K562 (cell line): ENCODE data around the gene LRP1-AS. TPM values are rescaled to one million over a fixed set of nuclear protein-coding genes. Genes with fewer than 3 reads are reported as not detected.

ENCODE experiments used
- ATAC-seq: fragments of 200-7000 bp; cut with Tn5 transposase; 3 replicates; pipeline ENCODE4 v1.9.1; 2020; ENCODE audit warnings: moderate library complexity
- BruUV-seq: library from RNA; stranded (reverse); fragments of 400-500 nt; replicated peaks from 2 replicates; lab custom pipeline; 2021; lab: Mats Ljungman, UMichigan
- CTCF ChIA-PET: fragments of 300-600 bp; formaldehyde crosslinking; extraction: SDS; loops from one replicate; lab custom pipeline; 2021; ENCODE audit warnings: low intra/inter-chr PET ratio; lab: Yijun Ruan, JAX
- POLR2A ChIA-PET: fragments of 300-600, 350-650 bp; sonication (Branson Sonifier 250); formaldehyde crosslinking; extraction: SDS; loops from one replicate; lab custom pipeline; 2021; ENCODE audit warnings: antibody characterized with exemption, inconsistent platforms; lab: Yijun Ruan, JAX
- DNase-seq, 4 experiments: peaks; one replicate each; pipeline versions ENCODE4 v3.0.0 to v3.0.0-alpha.2; 2011 to 2018; ENCODE audit warnings: low spot score in 3 of 4, mixed read lengths in 3 of 4; ENCODE audit errors: extremely low read depth in 1 of 4
- FAIRE-seq: peaks from 2 replicates; lab custom pipeline; 2011; peaks lifted over from hg19 to GRCh38; lab: Jason Lieb, UNC
- H2AFZ ChIP-seq: 2 replicates; pipeline ENCODE4 v1.6.0; 2011; ENCODE audit warnings: low read depth, low read length, control low read depth, inconsistent platforms
- H3K27ac ChIP-seq: fragments of 200-600 bp; 3 replicates; pipeline ENCODE4 v1.8.0; 2011; ENCODE audit warnings: low read depth, mild to moderate bottlenecking, control low read depth, inconsistent platforms, low read length, moderate library complexity, mixed read lengths; ENCODE audit errors: extremely low read depth
- H3K27me3 ChIP-seq, 2 experiments: fragments of 300-600 bp in 1 of 2; 2 replicates in 1 of 2; 3 replicates in 1 of 2; pipeline versions ENCODE4 v1.6.0 to v1.8.0; 2011; ENCODE audit warnings: inconsistent platforms in 2 of 2, low read length in 2 of 2, mild to moderate bottlenecking in 1 of 2, mixed read lengths in 1 of 2, moderate library complexity in 1 of 2; ENCODE audit not compliant: control insufficient read depth in 2 of 2, insufficient read depth in 2 of 2
- H3K36me3 ChIP-seq: fragments of 300-600 bp; 3 replicates; pipeline ENCODE4 v1.8.0; 2011; ENCODE audit warnings: mild to moderate bottlenecking, low read length, inconsistent platforms; ENCODE audit not compliant: control insufficient read depth, insufficient read depth
- H3K4me1 ChIP-seq, 2 experiments: fragments of 200-600 bp in 1 of 2; replicated peaks in 1 of 2; 2 replicates in 1 of 2; 3 replicates in 1 of 2; pipeline versions ENCODE4 v1.5.1 to v1.8.0; 2011; ENCODE audit warnings: inconsistent platforms in 2 of 2, low read length in 2 of 2, mild to moderate bottlenecking in 1 of 2, mixed read lengths in 1 of 2, moderate library complexity in 1 of 2; ENCODE audit not compliant: control insufficient read depth in 2 of 2, insufficient read depth in 2 of 2
- H3K4me2 ChIP-seq: 2 replicates; pipeline ENCODE4 v1.6.1; 2011; ENCODE audit warnings: low read length, control low read depth, inconsistent platforms, mixed read lengths; ENCODE audit not compliant: insufficient read depth
- H3K4me3 ChIP-seq: fragments of 200-600 bp; sonication (generic), shearing (Covaris generic); 2 replicates; pipeline ENCODE4 v1.5.1; 2016; ENCODE audit warnings: control low read depth, inconsistent platforms
- H3K79me2 ChIP-seq: fragments of 200-600 bp; 3 replicates; pipeline ENCODE4 v1.8.0; 2011; ENCODE audit warnings: low read length, inconsistent platforms; ENCODE audit not compliant: control insufficient read depth, insufficient read depth
- H3K9ac ChIP-seq, 2 experiments: 2 replicates each; pipeline versions ENCODE4 v1.6.0 to v1.6.1; 2011; ENCODE audit warnings: low read depth in 2 of 2, low read length in 2 of 2, control low read depth in 1 of 2, inconsistent platforms in 1 of 2, mild to moderate bottlenecking in 1 of 2, mixed read lengths in 1 of 2; ENCODE audit not compliant: insufficient read depth in 1 of 2
- H3K9me1 ChIP-seq: one replicate; pipeline ENCODE4 v1.6.0; 2011; ENCODE audit warnings: inconsistent platforms, mild to moderate bottlenecking, low read length, moderate library complexity; ENCODE audit not compliant: control insufficient read depth, insufficient read depth
- H3K9me3 ChIP-seq: replicated peaks from 2 replicates; pipeline ENCODE4 v1.5.1; 2011; ENCODE audit warnings: low read depth, low read length, inconsistent platforms; ENCODE audit not compliant: control insufficient read depth, insufficient read depth
- H4K20me1 ChIP-seq: replicated peaks from 2 replicates; pipeline ENCODE4 v1.6.1; 2011; ENCODE audit warnings: low read length, inconsistent platforms, mixed read lengths; ENCODE audit not compliant: control insufficient read depth, insufficient read depth
- HEY1 ChIP-seq: fragments of 250-450 bp; sonication (Bioruptor Pico); IDR thresholded peaks from 2 replicates; pipeline ENCODE4 v1.5.0; 2020; ENCODE audit warnings: mild to moderate bottlenecking, moderate library complexity, borderline replicate concordance
- MITF ChIP-seq: IDR thresholded peaks from 2 replicates; pipeline ENCODE4 v1.6.1; 2014; ENCODE audit warnings: antibody characterized with exemption
- MNT ChIP-seq, 2 experiments: fragments of 450-650 bp; conservative IDR thresholded peaks; 2 replicates each; pipeline ENCODE4 v1.6.1; 2017; ENCODE audit warnings: mild to moderate bottlenecking in 2 of 2, moderate library complexity in 2 of 2
- MXD1 ChIP-seq: fragments of 250-450 bp; sonication (Bioruptor Pico); IDR thresholded peaks from 2 replicates; pipeline ENCODE4 v1.8.0; 2021; ENCODE audit warnings: borderline replicate concordance, mild to moderate bottlenecking, moderate library complexity; ENCODE audit not compliant: poor library complexity, severe bottlenecking
- ZNF239 ChIP-seq: fragments of 250-450 bp; sonication (Bioruptor Pico); IDR thresholded peaks from 2 replicates; pipeline ENCODE4 v1.4.0; 2020; ENCODE audit warnings: mild to moderate bottlenecking
- WGBS: fragments of 100-300 bp; shearing (Covaris generic); methylation state at CpG from one replicate; pipeline ENCODE4 v1.1.6; 2016; ENCODE audit warnings: low coverage, mixed read lengths; ENCODE audit not compliant: insufficient coverage; ENCODE audit errors: missing lambda C conversion rate; 5-methylcytosine and 5-hydroxymethylcytosine counted together
- in situ Hi-C: fragments of 300-500 bp; cut with MboI; formaldehyde crosslinking; loops from 4 replicates; pipeline ENCODE4 v1.15.0; 2018; ENCODE audit warnings: inconsistent platforms, mixed read lengths
- intact Hi-C: fragments of 100-400 bp; cut with micrococcal nuclease; formaldehyde crosslinking; loops from 2 replicates; pipeline ENCODE4 v1.14.2; 2022
- polyA plus RNA-seq, 8 experiments: library from polyadenylated mRNA; depleted of rRNA in 4 of 8; stranded (reverse) in 5 of 8; unstranded in 3 of 8; fragments of >200 nt; fragmentation: Nextera tagmentation in 2 of 8; fragmentation: Illumina TruSeq in 1 of 8; extraction: Ambion mirVana in 2 of 8; extraction: Trizol in 1 of 8; gene quantifications; 2 replicates each; pipeline versions ENCODE4 v1.2.1 to v1.2.3, GENCODE V29; 2011 to 2014; ENCODE audit warnings: inconsistent platforms in 1 of 8, missing spikeins in 1 of 8
- total RNA-seq, 7 experiments: library from RNA; depleted of rRNA in 6 of 7; stranded (reverse); fragments of >200 nt in 6 of 7; fragmentation: Illumina TruSeq in 2 of 7; extraction: Trizol in 2 of 7; gene quantifications; 2 replicates each; pipeline versions ENCODE4 v1.2.1 to v1.2.3, GENCODE V29; 2011 to 2021; ENCODE audit warnings: low replicate concordance in 1 of 7

LRP1-AS gene
- total and polyA plus RNA-seq, 9 of the 15 experiments (the other 6 are each of a cell fraction or from before 2014, with no cell fraction given) = not detected

- TF ChIP-seq HEY1 (no peak), ZNF239 (CRISPR knock-in tag) (peak; percentile 89)
- Histone ChIP-seq H3K4me1 (peaks cover 3 to 43% of the 10 kb centered on the region in 2 experiments; a peak in 3 of 5 replicates), H2AFZ (no peak overlapping the region), H3K4me3 (no peak overlapping the region), H3K27me3 (peaks cover 47 to 78% of the 10 kb centered on the region in 2 experiments), H3K4me2 (no peak overlapping the region), H3K36me3 (no peaks in the 10 kb centered on the region), H4K20me1 (peaks cover 14% of the 10 kb centered on the region), H3K9me1 (peaks cover 2% of the 10 kb centered on the region), H3K27ac (no peak overlapping the region), H3K9me3 (no peaks in the 10 kb centered on the region), H3K79me2 (no peaks in the 10 kb centered on the region), H3K9ac (no peak overlapping the region; a peak in 1 of 4 replicates)
- BruUV-seq = no TSS peak
- ATAC-seq = no peak
- ChIA-PET POLR2A (interaction anchor here (1.0 kb wide), 2 partner anchors 11 to 48 kb away, joined by 3 to 4 read pairs; partner anchors contain the start of gene SHMT2), CTCF (interaction anchor here (2.2 kb wide), 1 partner anchor 112 kb away, joined by 11 read pairs; no protein-coding TSS in a partner anchor)
- FAIRE-seq = no peak
- 0% methylated on average over 5 of the region's 5 CpGs for WGBS
- DNase-seq = no peak
- in situ Hi-C loops = loop anchor here (5.0 to 10.0 kb wide), 2 partner anchors 344 to 427 kb away; partner anchors contain the start of gene PRIM1
- intact Hi-C loops = loop anchor here (2.0 kb wide), 2 partner anchors 113 to 173 kb away; no protein-coding TSS in a partner anchor
Measured at GRCh38 chr12:57181561-57182155, 34.2 kb upstream of the LRP1-AS start.

- Histone ChIP-seq H3K9me3 (no peaks in the 10 kb centered on the region), H2AFZ (no peak overlapping the region), H3K36me3 (no peaks in the 10 kb centered on the region), H3K79me2 (no peaks in the 10 kb centered on the region), H3K4me3 (no peak overlapping the region), H3K9ac (peak overlapping the region in 1 of 2 experiments; percentile 31; a peak in 2 of 4 replicates), H3K4me2 (no peak overlapping the region), H3K27me3 (peaks cover 43 to 74% of the 10 kb centered on the region in 2 experiments), H3K27ac (no peak overlapping the region), H3K4me1 (peaks cover 5 to 44% of the 10 kb centered on the region in 2 experiments; a peak in 4 of 5 replicates), H3K9me1 (peaks cover 2% of the 10 kb centered on the region), H4K20me1 (peaks cover 14% of the 10 kb centered on the region)
- in situ Hi-C loops = loop anchor here (5.0 to 10.0 kb wide), 2 partner anchors 344 to 426 kb away; partner anchors contain the start of gene PRIM1
- ChIA-PET POLR2A (interaction anchor here (0.6 to 1.0 kb wide), 4 partner anchors 11 to 156 kb away, joined by 3 to 4 read pairs (median 3); partner anchors contain the start of gene SHMT2), CTCF (no interaction called here)
- WGBS = 3% methylated on average over 8 of the region's 9 CpGs
- ATAC-seq (no peak), FAIRE-seq (no peak), DNase-seq (no peak)
- TF ChIP-seq MXD1 (CRISPR knock-in tag) (no peak), MNT (conservative IDR thresholded peaks at IDR 0.05) (no peak), MITF (no peak)
- no TSS peak for BruUV-seq
- intact Hi-C loops = no loop called here
Measured at GRCh38 chr12:57181072-57181471, 33.7 kb upstream of the LRP1-AS start.
